Natural killer cell treated with Interleukin-12 subunit alpha and Interleukin-12 subunit beta and Interleukin-15 and Interleukin-18, amount 100 ng/mL, for 72 hours (primary cell): ENCODE data around the gene SCGB1C2. TPM values are rescaled to one million over a fixed set of nuclear protein-coding genes. Genes with fewer than 3 reads are reported as not detected.

Experiments used
- ATAC-seq, 2 donors: fragments of 150-1000 bp; cut with Tn5 transposase in 1 of 2; sonication (Bioruptor Pico), chemical (Tn5 transposase) in 1 of 2; 2 replicates each; pipeline ENCODE4 v1.10.0; 2021
- DNase-seq: peaks from one replicate; pipeline ENCODE4 v3.0.0; 2022; ENCODE audit warnings: low spot score
- H3K27ac Mint-ChIP-seq, 2 donors: 1 replicate in 1 of 2; 2 replicates in 1 of 2; pipeline ENCODE4 v1.8.0; 2022; ENCODE audit warnings: mixed read lengths in 2 of 2, mild to moderate bottlenecking in 1 of 2, moderate library complexity in 1 of 2
- H3K27me3 Mint-ChIP-seq, 2 donors: 1 replicate in 1 of 2; 2 replicates in 1 of 2; pipeline ENCODE4 v1.8.0; 2022; ENCODE audit warnings: mixed read lengths in 2 of 2
- H3K36me3 Mint-ChIP-seq: one replicate; pipeline ENCODE4 v1.8.0; 2022; ENCODE audit warnings: mixed read lengths
- H3K4me1 Mint-ChIP-seq, 2 donors: 1 replicate in 1 of 2; 2 replicates in 1 of 2; pipeline ENCODE4 v1.8.0; 2022; ENCODE audit warnings: low read depth in 2 of 2, mixed read lengths in 2 of 2, mild to moderate bottlenecking in 1 of 2
- H3K4me3 Mint-ChIP-seq: one replicate; pipeline ENCODE4 v1.8.0; 2022; ENCODE audit warnings: mixed read lengths
- H3K9me3 Mint-ChIP-seq: 2 replicates; pipeline ENCODE4 v1.8.0; 2022; ENCODE audit warnings: mixed read lengths
- total RNA-seq, 2 donors: library from RNA; stranded (reverse); gene quantifications; one replicate each; pipeline ENCODE4 v1.2.3, GENCODE V29; 2022

The SCGB1C2 gene
- total RNA-seq, 2 donors from 2014 or later = not detected

DNA sequence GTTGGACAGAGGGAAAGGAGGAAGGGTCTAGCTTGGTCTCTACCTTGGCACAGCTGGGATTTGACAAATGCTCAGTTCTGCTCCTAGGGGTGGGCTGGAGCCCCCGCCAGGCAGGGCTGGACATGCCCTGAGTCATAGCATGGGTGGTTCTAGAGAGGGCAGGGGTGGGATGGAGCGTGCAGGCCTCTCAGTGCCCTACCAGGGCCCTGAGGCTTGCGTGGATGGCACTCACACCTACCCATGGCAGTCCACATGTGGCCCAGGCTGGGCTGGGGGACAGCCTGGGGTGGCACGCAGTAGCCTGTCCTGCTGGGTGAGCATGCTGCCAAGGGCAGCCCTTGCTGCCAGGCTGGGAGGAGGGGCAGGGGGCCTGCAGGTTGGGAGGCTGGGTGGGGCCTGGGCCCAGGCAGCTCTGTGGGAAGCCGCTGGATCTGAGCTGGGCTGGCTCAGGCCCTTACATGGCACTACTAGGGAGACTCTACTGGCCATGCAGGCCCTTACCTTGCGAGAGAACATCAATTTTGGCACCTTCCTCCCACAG lies 32.8 kb downstream of the SCGB1C2 start:
- Mint-ChIP-seq H3K27me3 (peaks cover 5% of the 10 kb centered on the region in 2 donors), H3K9me3 (no peaks in the 10 kb centered on the region), H3K36me3 (no peaks in the 10 kb centered on the region), H3K4me3 (no peak overlapping the region), H3K4me1 (peaks cover 0 to 4% of the 10 kb centered on the region in 2 donors), H3K27ac (no peak overlapping the region)
- DNase-seq = peak; percentile 44
- ATAC-seq = peak; percentile 45 to 56

DNA sequence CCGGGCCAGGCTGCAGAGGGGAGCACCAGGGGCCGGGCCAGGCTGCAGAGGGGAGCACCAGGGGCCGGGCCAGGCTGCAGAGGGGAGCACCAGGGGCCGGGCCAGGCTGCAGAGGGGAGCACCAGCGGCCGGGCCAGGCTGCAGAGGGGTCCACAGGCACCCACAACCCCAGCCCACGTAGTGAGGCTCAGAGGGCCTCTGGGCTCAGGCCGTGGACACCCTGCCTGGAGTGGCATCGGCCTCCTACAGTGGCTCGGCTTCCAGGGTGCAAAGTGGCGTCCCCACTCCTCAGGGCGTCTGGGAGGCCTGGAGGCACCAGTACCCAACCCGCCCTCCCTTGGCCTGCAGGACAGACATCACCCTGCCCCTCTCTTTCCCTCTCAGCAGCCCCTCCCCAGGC lies 34.5 kb downstream of the SCGB1C2 start:
- Mint-ChIP-seq H3K27ac (no peak overlapping the region), H3K36me3 (no peaks in the 10 kb centered on the region), H3K9me3 (no peaks in the 10 kb centered on the region), H3K4me3 (no peak overlapping the region), H3K27me3 (peaks cover 5% of the 10 kb centered on the region in 2 donors), H3K4me1 (peaks cover 0 to 4% of the 10 kb centered on the region in 2 donors)
- DNase-seq (no peak), ATAC-seq (no peak)

DNA sequence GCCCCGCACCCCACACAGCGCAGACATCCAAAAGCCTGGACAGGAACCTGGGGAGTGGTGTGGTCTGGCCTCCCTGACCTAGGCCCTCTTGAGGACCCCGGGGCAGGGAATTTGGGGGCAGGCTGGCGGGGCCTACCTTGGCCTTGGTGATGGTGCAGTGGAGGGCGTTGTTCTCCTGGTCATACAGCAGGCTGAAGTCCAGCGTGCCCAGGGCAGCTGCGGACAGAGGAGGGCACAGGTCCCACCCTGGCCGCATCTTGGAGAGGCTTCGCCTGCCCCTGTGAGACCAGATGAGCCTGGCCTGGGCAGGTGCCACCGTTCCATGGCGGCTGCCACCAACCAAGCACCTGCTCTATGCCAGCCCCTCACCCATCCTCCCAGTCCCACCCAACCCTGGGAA lies 35.0 kb downstream of the SCGB1C2 start:
- Mint-ChIP-seq H3K27ac (no peak overlapping the region), H3K27me3 (peaks cover 5 to 6% of the 10 kb centered on the region in 2 donors), H3K4me3 (no peak overlapping the region), H3K4me1 (peaks cover 0 to 4% of the 10 kb centered on the region in 2 donors), H3K9me3 (no peaks in the 10 kb centered on the region), H3K36me3 (no peaks in the 10 kb centered on the region)
- peak; percentile 21 to 22 for ATAC-seq
- DNase-seq = no peak

DNA sequence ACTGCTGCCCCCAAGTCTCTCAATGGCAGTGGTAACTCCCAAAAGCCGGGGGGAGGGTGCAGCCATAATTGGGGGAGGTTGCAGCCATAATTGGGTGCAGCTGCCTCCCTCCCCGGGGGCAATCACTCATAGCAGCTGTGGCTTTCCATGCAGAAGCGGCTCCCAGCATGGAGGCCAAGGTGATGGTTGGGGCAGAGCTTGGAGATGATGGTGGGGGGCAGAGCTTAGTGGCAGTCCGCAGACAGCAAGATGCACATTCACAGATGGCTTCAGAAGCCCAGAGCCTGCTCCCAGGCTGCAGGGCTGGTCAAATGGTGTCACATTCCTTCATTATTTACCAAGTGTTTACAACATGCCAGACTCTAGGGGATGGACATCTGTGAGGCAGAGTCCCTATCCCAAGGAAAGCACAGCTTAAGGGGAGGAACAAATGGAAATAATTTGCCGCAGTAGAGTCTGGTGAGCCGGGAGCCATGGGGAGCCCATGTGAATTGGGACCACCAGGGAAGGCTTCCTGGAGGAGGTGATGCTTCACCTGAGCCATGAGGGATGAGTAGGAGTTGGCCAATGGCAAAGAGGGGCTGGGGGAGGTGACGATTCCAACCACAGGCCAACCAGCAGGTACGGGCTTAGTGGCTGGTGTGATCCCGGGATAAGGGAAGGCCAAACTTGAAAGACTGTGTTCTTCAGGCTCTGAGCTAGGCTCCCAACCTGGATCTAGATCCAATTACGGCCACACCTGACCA lies 36.0 kb downstream of the SCGB1C2 start:
- no peak for DNase-seq
- H3K36me3 Mint-ChIP-seq = no peaks in the 10 kb centered on the region
- peaks cover 5 to 7% of the 10 kb centered on the region in 2 donors for H3K27me3 Mint-ChIP-seq
- ATAC-seq = no peak
- H3K9me3 Mint-ChIP-seq = no peaks in the 10 kb centered on the region
- peaks cover 0 to 4% of the 10 kb centered on the region in 2 donors for H3K4me1 Mint-ChIP-seq
- no peak overlapping the region for H3K27ac Mint-ChIP-seq
- H3K4me3 Mint-ChIP-seq = no peak overlapping the region

DNA sequence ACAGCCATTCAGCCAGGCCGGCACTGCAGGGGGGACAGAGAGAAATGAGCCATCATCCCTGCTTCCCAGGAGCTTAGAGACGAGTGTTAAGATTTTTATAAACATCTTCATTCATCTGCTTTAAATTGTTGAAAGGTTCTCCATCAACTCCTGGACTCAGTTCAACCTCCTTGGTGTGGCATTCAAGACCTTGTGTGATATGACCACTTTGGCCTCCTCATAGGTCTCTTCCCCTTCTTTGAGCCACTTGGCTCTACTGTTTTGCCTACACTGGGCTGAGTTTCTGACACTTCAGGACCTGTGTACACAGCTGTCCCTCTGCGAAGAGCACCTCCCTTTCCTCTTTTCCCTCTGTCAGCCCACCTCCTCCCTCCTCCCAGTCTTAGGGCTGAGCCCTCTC lies 39.8 kb downstream of the SCGB1C2 start:
- Mint-ChIP-seq H3K27ac (no peak overlapping the region), H3K9me3 (no peaks in the 10 kb centered on the region), H3K4me1 (peaks cover 0 to 3% of the 10 kb centered on the region in 2 donors), H3K36me3 (no peaks in the 10 kb centered on the region), H3K27me3 (peaks cover 3 to 6% of the 10 kb centered on the region in 2 donors), H3K4me3 (no peak overlapping the region)
- ATAC-seq (no peak), DNase-seq (peak; percentile 22)

DNA sequence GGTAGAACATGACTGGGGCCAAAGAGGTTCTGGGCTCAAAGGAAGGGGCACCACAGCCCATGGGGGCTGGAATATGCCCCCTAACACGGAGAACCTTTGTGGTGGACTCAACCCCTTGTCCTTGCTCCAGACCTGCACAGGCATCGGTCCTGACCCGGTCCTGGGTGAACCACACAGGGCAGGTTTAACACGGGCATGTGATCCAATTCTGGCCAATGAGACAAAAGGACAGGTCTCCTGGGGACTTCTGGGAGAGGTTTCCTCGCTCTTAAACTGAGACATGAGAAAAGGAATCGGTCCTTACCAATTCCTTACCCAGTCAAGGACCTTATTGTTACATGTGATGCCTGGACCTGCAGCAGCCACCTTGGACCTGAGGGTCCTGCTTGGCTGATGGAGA lies 40.4 kb downstream of the SCGB1C2 start:
- H3K27ac Mint-ChIP-seq = no peak overlapping the region
- no peaks in the 10 kb centered on the region for H3K36me3 Mint-ChIP-seq
- H3K9me3 Mint-ChIP-seq = no peaks in the 10 kb centered on the region
- DNase-seq (peak; percentile 37), ATAC-seq (no peak)
- no peak overlapping the region for H3K4me3 Mint-ChIP-seq
- peaks cover 0 to 5% of the 10 kb centered on the region in 2 donors for H3K4me1 Mint-ChIP-seq
- peaks cover 8 to 9% of the 10 kb centered on the region in 2 donors for H3K27me3 Mint-ChIP-seq

DNA sequence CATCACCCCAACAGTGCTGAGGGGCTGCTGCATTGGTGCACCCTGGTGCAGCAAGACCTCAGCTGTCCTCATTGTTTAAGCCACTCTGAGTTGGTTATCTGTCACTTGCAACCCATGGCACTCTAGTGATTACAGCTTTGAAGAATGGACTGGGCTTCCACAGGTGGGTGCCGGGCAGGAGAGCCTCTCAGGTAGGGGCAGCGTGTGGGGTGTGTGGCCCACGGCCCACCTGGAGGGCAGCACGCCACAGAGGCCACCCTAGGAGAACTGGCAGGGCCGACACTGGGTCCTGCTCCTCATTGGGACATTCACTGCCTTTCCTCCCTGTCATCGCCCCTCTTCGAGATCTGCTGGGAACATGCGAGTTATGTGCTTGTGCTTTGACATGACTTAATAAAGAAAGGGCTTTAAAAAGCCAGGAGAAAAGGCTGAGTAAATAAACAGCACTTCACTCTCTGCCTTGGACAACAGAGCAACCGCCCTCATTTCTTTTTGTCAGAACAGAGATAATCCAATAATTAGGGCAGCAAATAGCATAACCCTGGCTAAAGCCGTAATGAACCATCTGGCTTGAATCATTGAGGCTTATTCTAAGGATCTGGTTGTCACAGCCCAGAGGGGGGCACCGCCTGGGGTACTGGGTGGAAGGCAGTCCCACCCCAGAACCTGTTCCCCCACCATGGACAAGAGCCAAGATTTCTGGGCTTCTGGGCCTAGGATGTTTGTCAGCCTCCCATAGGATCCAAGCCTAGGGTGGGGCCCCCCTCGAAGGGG lies 41.1 kb downstream of the SCGB1C2 start:
- Mint-ChIP-seq H3K27me3 (peaks cover 16% of the 10 kb centered on the region in 2 donors), H3K9me3 (no peaks in the 10 kb centered on the region), H3K4me1 (peaks cover 0 to 5% of the 10 kb centered on the region in 2 donors), H3K36me3 (no peaks in the 10 kb centered on the region), H3K27ac (no peak overlapping the region), H3K4me3 (no peak overlapping the region)
- ATAC-seq = no peak
- peak; percentile 34 for DNase-seq

DNA sequence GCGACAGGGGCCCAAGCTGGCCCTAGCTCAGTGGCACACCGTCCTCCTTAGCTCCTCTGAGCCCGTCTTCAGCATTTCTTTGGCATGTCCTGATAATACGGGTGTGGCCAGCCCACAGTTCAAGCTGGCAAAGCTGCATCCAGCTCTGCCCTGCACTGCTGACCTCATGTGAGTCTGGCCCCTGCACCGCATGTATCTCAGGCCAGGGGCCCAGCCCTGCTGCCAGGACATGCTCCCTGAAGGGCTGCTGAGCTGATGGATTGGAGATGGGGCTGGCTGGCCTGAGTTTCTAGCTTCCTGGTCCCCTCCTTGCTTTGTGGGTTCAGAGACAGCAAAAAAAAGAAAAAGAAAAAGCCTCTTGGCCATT lies 41.7 kb downstream of the SCGB1C2 start:
- H3K27me3 Mint-ChIP-seq = peaks cover 21 to 22% of the 10 kb centered on the region in 2 donors
- H3K36me3 Mint-ChIP-seq = no peaks in the 10 kb centered on the region
- no peaks in the 10 kb centered on the region for H3K9me3 Mint-ChIP-seq
- no peak overlapping the region for H3K4me3 Mint-ChIP-seq
- ATAC-seq (no peak), DNase-seq (peak; percentile 23)
- no peak overlapping the region for H3K27ac Mint-ChIP-seq
- H3K4me1 Mint-ChIP-seq = peaks cover 0 to 5% of the 10 kb centered on the region in 2 donors

DNA sequence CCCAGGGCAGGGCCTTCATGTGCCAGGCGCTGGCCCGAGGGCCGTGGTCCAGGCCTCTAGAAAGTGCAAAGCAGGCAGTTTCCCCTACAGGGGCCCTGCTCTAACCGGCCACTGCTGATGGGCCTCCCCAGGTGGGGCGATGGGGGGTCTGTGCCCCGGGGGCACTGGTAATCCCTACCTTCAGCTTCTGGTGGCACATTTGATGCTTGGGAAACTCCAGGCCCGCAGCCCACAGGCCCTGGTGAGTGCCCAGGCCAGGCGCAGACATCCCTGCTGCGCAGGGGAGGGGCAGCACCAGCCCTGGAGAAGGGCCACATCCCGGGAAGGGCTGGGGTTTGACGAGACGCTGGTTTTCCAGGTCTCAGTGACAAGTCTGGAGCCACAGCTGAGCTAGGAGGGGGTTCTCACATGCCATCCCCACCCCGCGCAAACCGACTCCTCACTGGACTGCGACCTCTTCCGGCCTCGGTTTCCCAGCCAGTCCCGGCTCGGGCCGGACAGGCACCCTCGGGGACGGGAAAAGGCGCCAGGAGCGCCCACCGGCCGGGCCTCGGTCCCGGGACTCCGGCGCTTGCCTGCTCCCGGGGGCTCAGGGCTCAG lies 42.5 kb downstream of the SCGB1C2 start:
- no peak for ATAC-seq
- Mint-ChIP-seq H3K9me3 (no peaks in the 10 kb centered on the region), H3K4me3 (no peak overlapping the region), H3K27ac (no peak overlapping the region), H3K27me3 (peaks cover 22 to 26% of the 10 kb centered on the region in 2 donors), H3K36me3 (no peaks in the 10 kb centered on the region), H3K4me1 (peaks cover 0 to 5% of the 10 kb centered on the region in 2 donors)
- peak; percentile 55 for DNase-seq

DNA sequence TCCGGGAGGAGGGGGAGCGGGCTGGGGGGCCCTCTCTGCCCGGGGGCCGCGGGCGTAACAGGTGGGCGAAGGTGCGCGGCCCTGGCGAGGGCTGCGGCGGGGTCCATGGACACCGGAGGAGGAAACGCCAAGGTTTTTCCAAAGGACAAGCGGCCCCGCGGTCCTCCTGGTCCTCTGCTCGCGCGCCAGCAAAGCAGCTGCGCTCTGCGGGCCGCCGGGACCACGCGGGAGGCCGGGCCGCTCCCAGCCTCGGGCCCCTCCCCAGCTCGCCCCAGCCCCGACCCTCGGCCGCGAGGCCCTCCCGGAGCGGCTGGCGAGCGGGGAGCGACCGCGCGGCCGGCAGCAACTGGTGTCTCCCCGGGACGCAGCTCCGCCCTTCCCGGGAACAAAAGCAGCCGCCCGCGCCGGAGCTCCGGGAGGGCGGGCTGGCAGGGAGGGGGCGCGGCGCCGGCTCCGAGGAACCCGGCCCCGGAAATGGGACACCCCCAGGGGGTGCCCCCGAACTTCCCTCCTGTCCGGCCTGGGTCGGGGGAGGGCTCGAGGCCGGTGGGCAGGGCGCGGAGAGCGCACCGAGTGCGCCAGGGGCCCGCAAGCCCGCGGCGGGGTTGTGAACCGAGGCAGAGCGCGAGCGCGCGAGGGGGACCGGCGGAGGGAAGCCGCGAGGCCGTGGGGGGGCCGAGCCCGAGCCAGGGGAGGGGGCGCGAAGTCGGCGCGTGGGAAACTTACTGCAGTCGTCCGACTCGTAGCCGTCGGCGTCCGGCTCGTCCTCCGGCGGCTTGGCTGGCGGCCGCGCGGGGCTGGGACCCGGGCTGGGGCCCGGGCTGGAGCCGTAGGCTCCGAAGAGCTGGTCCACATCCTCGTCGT lies 43.2 kb downstream of the SCGB1C2 start:
- DNase-seq (no peak), ATAC-seq (peak in 1 of 2 donors; percentile 65)
- Mint-ChIP-seq H3K4me3 (no peak overlapping the region), H3K9me3 (no peaks in the 10 kb centered on the region), H3K27me3 (peaks cover 22 to 30% of the 10 kb centered on the region in 2 donors), H3K36me3 (no peaks in the 10 kb centered on the region), H3K4me1 (peaks cover 0 to 9% of the 10 kb centered on the region in 2 donors), H3K27ac (no peak overlapping the region)

DNA sequence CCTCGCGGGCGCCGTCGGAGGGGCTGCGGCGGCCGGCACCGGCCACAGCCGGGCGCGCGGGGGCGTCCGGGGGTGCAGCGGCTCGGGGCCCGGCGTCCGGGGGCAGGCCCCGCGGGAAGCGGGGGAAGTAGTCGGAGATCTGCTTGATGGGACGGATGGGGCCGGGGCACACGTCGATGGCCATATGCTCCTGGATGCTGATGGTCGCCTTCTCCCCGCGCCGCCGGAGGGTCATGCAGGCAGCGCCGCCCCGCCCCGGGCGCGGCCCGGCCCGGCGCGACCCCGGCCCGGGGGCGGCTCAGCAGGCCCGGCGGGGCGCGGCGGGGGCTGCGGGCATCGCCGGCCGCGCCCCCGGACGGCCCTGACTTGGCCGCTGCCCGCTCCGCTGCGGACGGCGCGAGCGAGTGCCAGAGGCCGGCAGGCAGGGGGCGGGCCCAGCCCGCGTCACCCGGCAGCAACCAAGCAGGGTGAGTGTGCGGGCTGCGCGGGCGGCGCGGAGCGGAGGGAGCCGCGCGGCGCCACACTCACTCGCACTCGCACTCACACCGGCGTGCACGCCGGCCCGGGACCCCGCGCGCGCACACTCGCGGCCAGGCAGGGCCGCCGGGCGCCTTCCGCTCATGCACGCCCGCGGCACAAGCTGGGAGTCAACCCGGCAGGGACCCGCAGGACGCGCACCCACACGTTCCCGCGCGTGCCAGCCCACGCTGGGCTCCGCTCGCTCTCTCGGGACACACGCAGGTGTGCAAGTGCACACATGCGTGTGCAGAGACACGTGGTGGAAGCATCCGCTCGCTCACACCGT lies 44.1 kb downstream of the SCGB1C2 start, which contains the start of gene DOC2B:
TSS of gene DOC2B (minus strand) at position 406 of the 805 bp plus-strand sequence. CDS start at position 235, 171 bp downstream.
- Mint-ChIP-seq H3K27me3 (peaks cover 22 to 30% of the 10 kb centered on the region in 2 donors), H3K4me1 (peaks cover 0 to 11% of the 10 kb centered on the region in 2 donors), H3K4me3 (peak within 1 kb of the TSS; percentile 26), H3K27ac (no peak within 1 kb of the TSS), H3K36me3 (no peaks in the 10 kb centered on the region), H3K9me3 (no peaks in the 10 kb centered on the region)
- no peak for DNase-seq
- ATAC-seq = peak; percentile 43 to 82

DNA sequence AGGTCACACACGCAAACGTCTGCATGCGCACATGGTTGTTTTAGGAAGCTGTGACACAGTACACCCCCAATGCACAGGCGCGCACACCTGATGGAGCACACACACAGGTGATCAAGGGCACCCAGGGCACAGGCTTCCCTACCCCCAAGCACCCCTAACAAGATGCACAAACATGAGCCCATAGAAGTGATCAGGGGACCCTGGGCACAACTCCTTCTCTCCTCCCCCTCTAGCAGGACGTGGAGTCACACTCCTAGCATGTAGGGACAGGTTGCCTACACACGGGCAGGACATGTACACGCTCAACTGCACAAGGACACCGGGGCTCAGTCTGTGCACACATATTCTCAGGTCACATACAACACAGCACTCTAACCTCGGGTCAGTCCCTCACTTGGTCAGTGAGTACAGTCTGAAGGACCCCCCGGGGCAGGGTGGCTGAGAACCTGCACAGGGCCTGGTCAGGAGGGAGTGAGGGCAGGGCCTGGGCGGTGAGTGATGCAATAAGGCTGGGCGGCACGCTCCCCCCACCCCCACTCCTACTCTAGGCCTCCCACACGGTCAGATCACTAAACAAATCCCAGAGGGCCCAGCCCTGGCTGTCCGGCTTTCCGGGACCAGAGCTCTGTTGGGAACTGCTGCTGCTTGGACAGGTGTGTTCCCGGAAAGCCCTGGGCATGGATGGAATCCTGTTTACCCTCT lies 44.8 kb downstream of the SCGB1C2 start:
- Mint-ChIP-seq H3K9me3 (no peaks in the 10 kb centered on the region), H3K4me3 (peak overlapping the region; percentile 26), H3K27me3 (peaks cover 22 to 30% of the 10 kb centered on the region in 2 donors), H3K4me1 (peaks cover 0 to 11% of the 10 kb centered on the region in 2 donors), H3K27ac (no peak overlapping the region), H3K36me3 (no peaks in the 10 kb centered on the region)
- peak in 1 of 2 donors; percentile 12 for ATAC-seq
- DNase-seq = no peak
